GM18951 (cell line): ENCODE measurements around the gene GPR61.
A peak's percentile ranks its signal among the peaks of the same experiment; 100 is the strongest.

Source experiments
- POLR2A ChIP-seq: IDR thresholded peaks from 4 replicates; pipeline ENCODE4 v1.6.1; 2011; ENCODE audit warnings: mild to moderate bottlenecking; ENCODE audit not compliant: insufficient read length, insufficient read depth; ENCODE audit errors: extremely low read depth
- in situ Hi-C: fragments of 300-500 bp; cut with MboI; formaldehyde crosslinking; loops from one replicate; pipeline ENCODE4 v1.12.0; 2022; ENCODE audit warnings: low sequenced_read_pairs, mixed read lengths, inconsistent platforms; ENCODE audit not compliant: unreplicated experiment

The GPR61 gene

DNA sequence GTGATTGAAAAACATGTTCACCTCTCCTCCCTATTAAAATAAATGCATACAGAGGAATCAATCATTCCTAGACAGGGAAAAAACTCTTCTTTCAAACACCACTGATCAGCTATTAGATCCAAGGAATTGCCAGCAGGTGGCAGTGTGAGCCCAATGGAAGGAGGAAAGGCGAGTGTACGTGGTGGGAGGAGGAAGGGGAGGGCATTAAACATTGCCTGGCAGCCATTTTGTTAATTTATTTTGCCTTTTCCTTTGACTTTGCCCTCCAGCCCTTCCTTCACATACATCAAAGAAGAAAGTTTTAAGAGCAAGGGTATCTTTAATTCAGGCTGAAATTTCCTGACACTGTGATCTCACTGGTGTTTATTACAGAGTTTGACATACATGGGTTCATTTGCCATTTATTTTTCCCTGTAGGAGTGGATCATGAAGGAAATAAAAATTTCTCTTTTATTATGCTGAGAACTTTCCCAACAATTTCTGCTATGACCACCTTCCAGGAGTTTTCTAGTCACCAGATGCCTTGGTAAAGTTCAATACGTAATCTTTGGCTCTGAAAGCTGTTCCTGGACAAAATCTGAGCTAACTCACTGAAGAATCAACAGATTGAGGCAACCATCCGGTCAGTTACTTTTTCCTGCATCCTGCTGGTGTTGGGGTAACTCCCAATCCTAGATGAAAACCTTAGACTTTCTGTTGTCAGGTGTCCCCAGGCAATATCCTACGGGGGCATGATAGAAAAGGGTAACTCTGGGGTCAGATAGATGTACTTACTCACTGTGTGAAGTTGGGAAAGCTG, 6.8 kb downstream of the GPR61 start:
- peak; percentile 15 for TF ChIP-seq POLR2A
- in situ Hi-C loops = loop anchor here (5.0 to 10.0 kb wide), 2 partner anchors 226 to 438 kb away; partner anchors contain the start of gene AHCYL1

DNA sequence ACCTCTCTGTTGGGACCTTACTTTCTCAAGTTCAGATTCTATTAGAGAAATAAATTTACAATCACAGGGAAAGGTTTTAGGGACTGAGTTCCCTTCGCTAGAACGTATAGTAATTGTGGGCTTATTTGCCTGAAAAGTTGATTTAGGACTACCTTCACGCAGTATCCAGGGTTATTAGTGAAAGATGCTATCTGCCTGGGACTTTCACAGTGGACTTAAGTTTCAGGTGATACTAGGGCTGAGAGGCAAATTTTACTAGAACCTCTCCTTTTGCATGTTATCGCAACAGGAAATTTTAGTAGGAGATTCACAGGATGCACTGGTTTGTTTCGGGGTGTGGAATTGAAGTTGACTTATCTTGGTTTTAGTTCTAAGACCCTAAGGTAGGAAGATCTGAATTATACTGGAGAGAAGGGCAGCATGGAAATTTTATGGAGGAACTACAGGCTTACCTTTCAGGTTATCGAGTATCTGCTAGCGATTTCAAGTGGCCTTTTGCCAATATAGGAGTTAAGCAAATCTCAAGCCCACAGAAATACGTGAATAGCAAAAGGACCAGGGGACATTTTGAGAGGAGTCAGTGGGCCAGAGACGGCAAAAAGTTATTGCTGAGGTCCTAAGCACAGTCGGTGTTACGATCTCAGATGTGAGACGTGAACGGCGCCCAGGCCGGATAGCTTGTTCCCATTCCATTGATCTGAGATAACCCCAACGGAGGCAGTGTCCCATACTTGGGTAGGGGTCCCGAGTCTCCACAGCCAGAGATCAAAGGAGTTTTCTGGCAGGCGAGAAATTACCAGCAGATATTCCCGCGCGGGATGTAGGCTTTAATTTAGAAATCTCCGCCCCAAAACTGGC, 8.0 kb downstream of the GPR61 start:
- in situ Hi-C loops = loop anchor here (5.0 to 10.0 kb wide), 2 partner anchors 225 to 437 kb away; partner anchors contain the start of gene AHCYL1

GRCh38 chr1:109548321-109549267, 8.9 kb downstream of the GPR61 start, which contains the start of gene GNAI3:
Gene GNAI3 (plus strand): TSS chr1:109548615. CDS start chr1:109548721, 106 bp downstream.
- peak; percentile 92 for TF ChIP-seq POLR2A
- in situ Hi-C loops = loop anchor here (5.0 to 10.0 kb wide), 2 partner anchors 224 to 436 kb away; partner anchors contain the start of gene AHCYL1

More for the DNA sequence above, 8.0 kb downstream of the GPR61 start:
- TF ChIP-seq POLR2A = no peak

- TF ChIP-seq POLR2A = no peak
- in situ Hi-C loops = no loop called here
These were observed 16.9 kb downstream of the GPR61 start for GRCh38 chr1:109556563-109556962.

DNA sequence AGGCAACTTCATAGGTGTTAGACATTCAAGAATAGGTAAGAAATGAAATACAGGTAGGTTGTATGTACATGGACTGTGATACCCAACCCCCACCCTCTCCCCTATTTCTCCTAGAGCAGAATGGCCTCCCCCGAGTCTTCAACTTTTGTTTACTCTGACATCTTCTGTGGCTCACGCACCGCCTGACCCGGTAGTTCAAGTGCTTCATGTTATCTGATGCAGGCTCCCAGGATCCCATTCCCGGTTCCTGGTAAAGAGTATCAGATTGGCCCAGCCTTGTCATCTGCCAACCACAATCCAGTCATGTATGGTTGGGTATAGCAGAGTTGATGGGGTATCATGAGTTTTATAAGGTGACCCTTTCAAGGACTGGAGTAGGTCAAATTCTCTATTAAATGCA, 17.8 kb downstream of the GPR61 start:
- in situ Hi-C loops = no loop called here

GRCh38 chr1:109559995-109560394, 20.3 kb downstream of the GPR61 start:
- TF ChIP-seq POLR2A = no peak
- in situ Hi-C loops = no loop called here

More for the DNA sequence above, 17.8 kb downstream of the GPR61 start:
- no peak for TF ChIP-seq POLR2A

DNA sequence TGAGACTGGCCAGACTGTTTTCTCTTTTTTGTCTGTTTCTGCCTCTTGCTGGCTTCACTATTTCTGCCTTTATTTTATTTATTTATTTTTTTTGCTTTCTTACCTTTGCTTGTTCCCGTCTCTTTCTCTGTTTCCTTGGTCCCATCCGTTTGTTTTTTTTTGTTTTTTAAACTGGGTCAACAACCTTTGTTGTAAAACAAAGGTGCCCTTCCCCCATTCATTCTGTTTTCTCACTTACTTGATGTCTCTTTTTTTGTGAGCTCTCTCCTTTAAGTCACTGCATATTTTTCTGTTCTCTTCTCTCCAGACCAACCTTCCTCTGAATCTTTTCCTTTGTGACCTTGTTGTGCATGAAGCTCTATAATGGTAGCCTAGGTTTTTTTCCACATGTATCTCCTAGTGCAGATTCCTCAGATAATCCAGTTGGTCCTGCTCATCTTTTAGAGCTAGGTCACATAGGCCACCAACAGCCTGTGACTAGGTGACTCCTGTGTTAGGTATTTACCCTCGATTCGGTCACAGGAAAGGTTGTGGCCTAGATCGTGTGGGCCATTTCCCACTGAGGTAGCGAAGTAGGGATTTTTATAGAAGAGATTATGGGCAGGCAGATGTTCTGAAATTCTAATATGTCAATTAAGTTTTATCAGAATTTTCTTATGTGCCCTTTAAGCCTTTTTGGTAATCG, 24.7 kb downstream of the GPR61 start:
- no peak for TF ChIP-seq POLR2A
- in situ Hi-C loops = no loop called here

DNA sequence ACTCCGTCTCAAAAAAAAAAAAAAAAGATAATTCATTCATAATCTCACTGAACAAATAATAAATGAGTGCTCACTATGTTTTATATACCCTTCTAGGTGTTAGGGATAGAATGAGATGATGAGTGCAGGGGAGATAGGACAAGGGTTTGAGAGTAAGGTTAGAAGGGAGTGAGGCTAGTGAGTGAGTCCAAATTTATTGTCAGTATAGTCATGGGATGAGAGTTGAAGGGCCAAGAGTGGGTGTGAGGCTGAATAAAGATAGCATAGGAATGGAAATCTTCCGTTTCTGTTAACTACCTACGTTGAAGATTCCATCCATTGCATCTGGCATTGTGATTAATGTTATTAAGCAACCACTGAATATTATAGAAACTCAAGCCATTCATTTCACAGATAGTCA, 25.6 kb downstream of the GPR61 start:
- no peak for TF ChIP-seq POLR2A
- in situ Hi-C loops = no loop called here

DNA sequence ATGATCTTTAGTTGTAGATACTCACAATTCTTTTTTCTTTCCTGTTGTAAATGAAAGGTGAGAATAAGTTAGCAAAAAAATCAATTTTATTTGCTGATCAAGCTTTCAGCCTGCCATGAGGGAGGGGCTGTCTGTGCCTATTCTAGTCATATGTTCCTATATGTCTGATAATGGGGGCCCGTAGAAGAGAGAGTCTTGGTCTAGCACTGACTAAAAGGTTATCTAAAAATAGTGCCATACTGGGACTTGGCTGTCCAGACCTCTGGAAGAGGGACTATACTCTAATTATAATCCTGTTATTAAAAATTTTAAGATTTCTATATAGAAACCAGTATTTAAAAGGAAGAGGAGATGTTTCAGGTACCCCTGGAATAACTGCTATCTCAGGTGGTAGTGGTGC, 27.3 kb downstream of the GPR61 start:
- no peak for TF ChIP-seq POLR2A
- in situ Hi-C loops = no loop called here

DNA sequence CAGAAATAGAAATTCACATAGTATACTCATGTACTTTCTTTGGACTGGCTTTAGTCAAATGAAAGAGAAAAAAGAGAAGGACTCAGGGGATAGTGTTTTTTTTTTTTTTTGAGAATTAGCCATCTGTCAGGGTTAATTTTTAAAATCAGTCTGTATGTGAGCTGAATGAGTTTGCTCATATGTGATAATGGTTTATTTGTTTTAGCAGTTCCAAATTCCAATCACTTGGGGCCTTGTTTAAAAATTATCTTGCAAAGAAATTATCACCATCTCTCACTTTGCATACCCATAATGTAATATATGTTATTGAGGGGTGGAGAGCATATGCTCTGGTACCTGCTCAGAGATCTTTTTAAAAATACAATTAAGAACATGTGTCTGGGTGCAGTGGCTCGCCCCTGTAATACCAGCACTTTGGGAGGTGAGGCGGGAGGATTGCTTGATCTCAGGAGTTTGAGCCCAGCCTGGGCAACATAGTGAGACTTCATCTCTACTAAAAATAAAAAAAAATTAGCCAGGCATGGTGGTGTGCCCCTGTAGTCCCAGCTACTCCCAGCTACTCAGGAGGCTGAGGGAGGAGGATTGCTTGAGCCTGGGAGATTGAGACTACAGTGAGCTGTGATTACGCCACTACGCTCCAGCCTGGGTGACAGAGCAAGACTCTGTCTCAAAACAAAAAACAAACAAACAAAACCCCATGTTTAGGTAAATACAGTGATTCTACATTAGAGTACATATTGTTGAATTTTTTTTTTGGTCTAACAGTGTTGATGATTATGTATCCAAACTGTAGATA, 28.4 kb downstream of the GPR61 start:
- no peak for TF ChIP-seq POLR2A
- in situ Hi-C loops = no loop called here

- in situ Hi-C loops = no loop called here
- TF ChIP-seq POLR2A = no peak
These were observed 29.7 kb downstream of the GPR61 start for GRCh38 chr1:109569323-109569722.
